ENCODE measurements around the gene OR2T4.

GRCh38 chr1:248359415-248359814 lies 2.0 kb upstream of the OR2T4 start:
- TF ChIP-seq CTCF (IDR thresholded peaks at IDR 0.05; ENCODE audit: poor library complexity) (no peak), EZH2 (IDR thresholded peaks at IDR 0.05; ENCODE audit: borderline replicate concordance) (no peak)

Data from hepatocyte (in vitro differentiated cells).